ENCODE data around the gene ZNF75A.
"Not testable (repeated sequence)": the region's sequence is repeated elsewhere in the genome, so short reads cannot be mapped to it uniquely, and the experiment has no call there.

Gene ZNF75A

GRCh38 chr16:3305109-3306068 lies at the start of gene ZNF75A, which contains the start of gene TIGD7:
Gene ZNF75A, plus strand, starts transcription at chr16:3305497. Its CDS starts 2,932 bp downstream, at chr16:3308429.
Gene TIGD7, minus strand, starts transcription at chr16:3305430. Its CDS starts 4,816 bp downstream, at chr16:3300614.
- DNase-seq: peak; percentile 84

- no peak for DNase-seq
Measured at GRCh38 chr16:3256146-3256865, 49.0 kb upstream of the ZNF75A start, which contains the start of gene MEFV. Gene MEFV, minus strand, starts transcription at chr16:3256633. Its CDS starts 46 bp downstream, at chr16:3256587.

GRCh38 chr16:3256866-3257465 lies 48.3 kb upstream of the ZNF75A start:
- no peak for DNase-seq

- DNase-seq: no peak
Measured at GRCh38 chr16:3259836-3260235, 45.5 kb upstream of the ZNF75A start.

- DNase-seq: no peak
Measured at GRCh38 chr16:3262517-3262916, 42.8 kb upstream of the ZNF75A start.

GRCh38 chr16:3264137-3265036 lies 40.9 kb upstream of the ZNF75A start:
- DNase-seq: peak; percentile 97

GRCh38 chr16:3266873-3267537 lies 38.3 kb upstream of the ZNF75A start:
- DNase-seq: peak; percentile 56

- DNase-seq: no peak
Measured at GRCh38 chr16:3268294-3268693, 37.0 kb upstream of the ZNF75A start.

GRCh38 chr16:3270718-3271117 lies 34.6 kb upstream of the ZNF75A start:
- not testable (repeated sequence) for DNase-seq

- not testable (repeated sequence) for DNase-seq
Measured at GRCh38 chr16:3271281-3271680, 34.0 kb upstream of the ZNF75A start.

- DNase-seq: peak; percentile 12
Measured at GRCh38 chr16:3274490-3274889, 30.8 kb upstream of the ZNF75A start.

GRCh38 chr16:3274947-3275346 lies 30.4 kb upstream of the ZNF75A start:
- no peak for DNase-seq

- no peak for DNase-seq
Measured at GRCh38 chr16:3276679-3277078, 28.6 kb upstream of the ZNF75A start.

GRCh38 chr16:3281222-3281820 lies 24.0 kb upstream of the ZNF75A start:
- no peak for DNase-seq

GRCh38 chr16:3282103-3282729 lies 23.1 kb upstream of the ZNF75A start:
- DNase-seq: peak; percentile 66

- DNase-seq: peak; percentile 95
Measured at GRCh38 chr16:3282730-3283542, 22.4 kb upstream of the ZNF75A start, which contains the start of gene ZNF263. Gene ZNF263, plus strand, starts transcription at chr16:3283491. Its CDS starts 328 bp downstream, at chr16:3283819.

GRCh38 chr16:3283543-3284447 lies 21.5 kb upstream of the ZNF75A start:
- no peak for DNase-seq

GRCh38 chr16:3285131-3285530 lies 20.2 kb upstream of the ZNF75A start:
- DNase-seq: no peak
